GM18951 (cell line): ENCODE measurements around the gene EP400.

Source experiments
- POLR2A ChIP-seq: IDR thresholded peaks from 4 replicates; pipeline ENCODE4 v1.6.1; 2011; ENCODE audit warnings: mild to moderate bottlenecking; ENCODE audit not compliant: insufficient read length, insufficient read depth; ENCODE audit errors: extremely low read depth
- in situ Hi-C: fragments of 300-500 bp; cut with MboI; formaldehyde crosslinking; loops from one replicate; pipeline ENCODE4 v1.12.0; 2022; ENCODE audit warnings: low sequenced_read_pairs, mixed read lengths, inconsistent platforms; ENCODE audit not compliant: unreplicated experiment

The EP400 gene, protein sequence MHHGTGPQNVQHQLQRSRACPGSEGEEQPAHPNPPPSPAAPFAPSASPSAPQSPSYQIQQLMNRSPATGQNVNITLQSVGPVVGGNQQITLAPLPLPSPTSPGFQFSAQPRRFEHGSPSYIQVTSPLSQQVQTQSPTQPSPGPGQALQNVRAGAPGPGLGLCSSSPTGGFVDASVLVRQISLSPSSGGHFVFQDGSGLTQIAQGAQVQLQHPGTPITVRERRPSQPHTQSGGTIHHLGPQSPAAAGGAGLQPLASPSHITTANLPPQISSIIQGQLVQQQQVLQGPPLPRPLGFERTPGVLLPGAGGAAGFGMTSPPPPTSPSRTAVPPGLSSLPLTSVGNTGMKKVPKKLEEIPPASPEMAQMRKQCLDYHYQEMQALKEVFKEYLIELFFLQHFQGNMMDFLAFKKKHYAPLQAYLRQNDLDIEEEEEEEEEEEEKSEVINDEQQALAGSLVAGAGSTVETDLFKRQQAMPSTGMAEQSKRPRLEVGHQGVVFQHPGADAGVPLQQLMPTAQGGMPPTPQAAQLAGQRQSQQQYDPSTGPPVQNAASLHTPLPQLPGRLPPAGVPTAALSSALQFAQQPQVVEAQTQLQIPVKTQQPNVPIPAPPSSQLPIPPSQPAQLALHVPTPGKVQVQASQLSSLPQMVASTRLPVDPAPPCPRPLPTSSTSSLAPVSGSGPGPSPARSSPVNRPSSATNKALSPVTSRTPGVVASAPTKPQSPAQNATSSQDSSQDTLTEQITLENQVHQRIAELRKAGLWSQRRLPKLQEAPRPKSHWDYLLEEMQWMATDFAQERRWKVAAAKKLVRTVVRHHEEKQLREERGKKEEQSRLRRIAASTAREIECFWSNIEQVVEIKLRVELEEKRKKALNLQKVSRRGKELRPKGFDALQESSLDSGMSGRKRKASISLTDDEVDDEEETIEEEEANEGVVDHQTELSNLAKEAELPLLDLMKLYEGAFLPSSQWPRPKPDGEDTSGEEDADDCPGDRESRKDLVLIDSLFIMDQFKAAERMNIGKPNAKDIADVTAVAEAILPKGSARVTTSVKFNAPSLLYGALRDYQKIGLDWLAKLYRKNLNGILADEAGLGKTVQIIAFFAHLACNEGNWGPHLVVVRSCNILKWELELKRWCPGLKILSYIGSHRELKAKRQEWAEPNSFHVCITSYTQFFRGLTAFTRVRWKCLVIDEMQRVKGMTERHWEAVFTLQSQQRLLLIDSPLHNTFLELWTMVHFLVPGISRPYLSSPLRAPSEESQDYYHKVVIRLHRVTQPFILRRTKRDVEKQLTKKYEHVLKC (N-terminal part only)

DNA sequence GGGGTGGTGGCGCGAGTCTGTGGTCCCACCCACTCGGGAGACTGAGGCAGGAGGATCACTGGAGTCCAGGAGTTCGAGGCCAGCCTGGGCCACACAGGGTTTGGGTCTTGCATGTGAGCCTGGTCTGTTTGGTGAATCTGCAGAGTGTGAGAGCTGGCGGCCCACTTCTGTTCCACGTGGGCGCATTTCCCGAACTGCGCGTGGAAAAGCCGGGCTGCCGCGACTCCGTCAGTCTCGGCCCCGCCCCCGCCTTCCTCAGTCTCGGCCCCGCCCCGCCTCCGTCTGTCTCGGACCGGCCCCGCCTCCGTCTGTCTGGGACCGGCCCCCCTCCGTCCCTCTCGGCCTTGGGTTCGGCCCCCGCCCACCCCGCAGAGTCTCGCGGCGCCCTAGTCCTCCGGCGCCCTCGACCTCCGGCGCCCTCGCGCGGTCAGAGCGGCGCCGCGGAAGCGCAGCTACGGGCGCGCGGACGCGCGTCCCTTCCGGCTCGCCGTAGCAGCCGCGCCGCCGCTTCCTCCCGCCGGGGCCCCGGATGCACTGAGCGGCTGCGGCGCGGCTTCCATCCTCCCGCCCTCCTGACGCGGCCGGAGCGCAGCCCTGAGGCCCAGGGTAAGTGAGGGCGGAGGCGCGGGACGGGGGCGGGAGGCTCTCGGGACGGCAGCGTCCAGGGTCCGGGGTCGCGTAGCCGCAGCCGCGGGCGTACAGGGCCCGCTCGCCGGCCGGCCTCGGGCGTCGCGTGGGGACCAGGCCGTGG lies at the start of gene EP400:
TSS of gene EP400 (plus strand) at position 512 of the 751 bp plus-strand sequence. CDS start 10,678 bp downstream, outside the sequence.
- peak; percentile 78 for TF ChIP-seq POLR2A
- in situ Hi-C loops: no loop called here

DNA sequence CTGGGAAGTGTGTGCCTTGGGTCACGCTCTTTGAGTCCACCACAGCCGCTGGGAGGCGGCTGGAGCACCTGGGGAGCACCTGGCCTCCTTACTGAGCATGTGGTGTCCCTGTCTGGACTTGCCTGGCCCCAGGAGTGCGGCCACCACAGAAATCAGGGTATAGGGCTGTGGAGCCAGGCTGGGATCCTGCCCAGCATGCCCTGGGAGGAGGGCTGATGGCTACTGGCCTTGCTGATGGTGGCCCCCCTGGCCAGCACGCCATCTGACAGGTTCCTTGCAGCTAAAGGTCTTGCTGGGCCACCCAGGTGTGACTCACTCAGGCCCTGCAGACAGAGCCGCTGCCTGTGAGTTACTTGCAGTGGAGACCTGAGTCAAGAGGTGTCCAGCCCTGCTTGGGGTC lies 49.3 kb upstream of the EP400 start:
- in situ Hi-C loops: no loop called here
- TF ChIP-seq POLR2A: no peak

DNA sequence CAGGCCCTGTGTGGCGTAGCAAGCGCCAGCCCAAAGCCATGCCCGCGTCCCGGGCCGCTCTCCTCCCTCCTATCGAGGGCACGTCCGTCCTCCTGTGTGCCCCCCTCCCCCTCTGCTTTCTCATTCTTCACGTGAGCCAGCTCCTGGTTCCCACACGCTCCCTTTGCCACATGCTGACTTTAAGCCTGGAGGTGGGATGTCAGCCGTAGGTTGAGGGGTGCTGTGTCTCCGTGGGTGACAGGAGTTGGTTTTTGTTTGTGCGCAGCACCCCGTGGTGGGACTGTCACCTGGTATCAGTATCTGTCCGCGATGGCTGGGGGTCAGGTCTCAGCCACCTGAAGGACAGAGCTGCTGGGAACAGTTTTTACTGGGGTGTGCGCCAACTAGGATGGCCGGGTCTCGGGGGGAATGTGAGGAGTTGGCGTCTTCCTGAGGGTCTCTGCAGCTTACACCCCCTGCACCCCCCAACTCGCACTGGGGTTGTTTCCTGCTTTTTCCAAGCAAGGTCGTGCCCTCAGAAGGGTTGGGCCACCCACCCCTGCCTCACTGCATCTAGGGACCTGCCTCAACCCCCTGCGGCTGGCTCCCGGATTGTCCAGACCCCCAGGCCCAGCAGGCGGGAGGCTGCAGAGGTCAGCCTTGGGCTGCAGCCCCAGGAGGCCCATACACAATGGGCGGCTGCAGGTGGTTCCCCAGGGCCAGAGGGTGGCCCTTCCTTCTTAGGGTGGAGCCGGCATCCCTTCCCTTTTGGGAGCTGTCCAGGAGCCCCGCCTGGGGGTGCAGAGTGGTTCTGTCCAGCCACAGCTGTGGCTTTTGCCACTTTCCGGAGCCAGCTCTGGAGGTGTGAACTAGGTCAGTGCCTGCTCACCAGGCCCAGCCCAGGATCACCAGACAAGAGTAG lies 48.1 kb upstream of the EP400 start:
- in situ Hi-C loops: no loop called here
- no peak for TF ChIP-seq POLR2A

DNA sequence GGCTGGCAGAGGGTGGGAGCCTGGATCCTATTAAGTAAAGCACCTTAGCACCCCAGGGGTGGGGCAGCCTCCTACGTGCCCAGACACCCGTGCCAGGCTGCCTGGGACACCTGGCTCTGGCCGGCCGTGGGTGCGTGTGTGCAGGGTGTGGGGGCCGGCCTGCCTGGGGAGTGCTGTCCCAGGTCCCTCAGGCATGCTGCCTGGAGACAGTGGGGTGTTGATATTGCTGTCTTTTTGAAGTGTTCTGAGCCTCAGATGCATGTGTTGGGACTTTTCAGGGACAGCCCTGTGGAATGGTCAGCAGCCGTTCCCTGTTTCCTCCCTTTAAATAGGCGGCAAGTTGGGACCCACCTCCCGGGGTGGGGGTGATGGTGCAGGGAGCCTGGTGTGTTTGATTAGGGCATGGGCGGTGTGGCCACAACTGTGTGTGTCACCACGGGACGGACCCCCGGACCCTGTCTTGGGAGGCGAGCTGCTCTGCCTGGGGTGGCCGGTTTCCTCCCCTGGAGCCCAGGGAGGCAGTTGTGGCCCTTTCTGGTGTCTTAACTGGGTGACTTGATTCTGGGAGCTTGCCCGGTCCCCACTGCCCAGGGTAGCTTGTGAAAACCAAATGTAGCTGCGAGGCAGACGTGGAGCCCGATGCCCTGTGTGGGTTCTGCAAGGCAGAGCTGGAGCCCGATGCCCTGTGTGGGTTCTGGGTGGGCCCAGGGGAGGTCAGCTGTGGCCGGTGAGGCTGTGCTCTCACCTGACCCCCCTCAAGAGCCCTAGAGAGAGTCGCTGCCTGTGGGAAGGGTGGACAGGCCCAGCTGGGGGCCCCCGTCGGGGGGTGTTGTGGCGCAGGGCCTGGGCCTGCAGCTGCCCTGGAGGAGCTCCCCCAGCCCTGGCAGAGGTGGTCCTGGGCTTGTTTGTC lies 47.2 kb upstream of the EP400 start:
- in situ Hi-C loops: no loop called here

DNA sequence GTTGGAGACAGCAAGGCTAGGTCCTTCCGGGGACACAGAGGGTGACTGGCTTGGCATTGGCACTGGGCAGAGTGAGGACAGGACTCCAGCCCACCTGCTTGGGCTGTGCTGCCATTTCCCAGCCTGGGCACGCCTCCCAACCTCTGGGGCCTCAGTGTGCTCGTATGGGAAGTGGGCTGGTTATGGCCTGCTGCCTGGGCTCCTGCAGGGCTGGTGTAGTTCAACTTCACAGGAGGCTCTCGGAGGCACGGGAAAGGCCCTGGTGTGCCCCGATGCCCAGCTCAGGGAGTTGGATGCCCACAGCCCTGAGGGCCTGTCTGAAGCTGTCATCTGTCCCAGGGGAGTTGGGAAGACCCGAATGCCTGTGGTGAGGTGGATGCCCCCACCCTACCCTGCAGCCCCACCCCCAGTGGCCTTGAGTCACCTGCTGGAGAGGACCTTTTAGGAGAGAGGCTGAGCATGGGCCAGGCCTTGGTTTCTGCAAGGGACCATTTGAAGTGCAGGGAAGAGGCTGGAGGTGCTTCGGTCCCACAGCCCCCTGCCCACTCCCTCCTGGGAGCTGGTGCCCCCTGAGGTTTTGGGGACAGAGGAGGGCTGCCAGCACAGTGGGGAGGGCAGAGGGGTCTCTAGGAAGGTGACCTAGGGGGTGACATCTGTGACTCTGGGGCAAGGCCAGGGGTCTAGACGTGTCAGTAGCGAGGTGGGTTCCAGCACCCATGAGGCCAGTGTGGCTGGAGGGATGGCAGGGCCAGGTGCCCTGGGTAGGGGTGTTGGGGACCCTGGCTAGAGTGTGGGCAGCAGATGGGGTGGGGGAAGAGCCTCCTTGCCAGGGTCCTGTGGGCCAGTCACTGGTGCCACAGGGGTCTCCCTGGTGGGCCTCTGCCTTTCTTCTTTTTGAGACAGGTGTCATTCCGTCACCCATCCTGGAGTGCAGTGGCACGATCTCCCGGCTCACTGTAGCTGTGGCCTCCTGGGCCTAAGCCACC lies 46.2 kb upstream of the EP400 start:
- no peak for TF ChIP-seq POLR2A
- in situ Hi-C loops: no loop called here

More for the DNA sequence above, 47.2 kb upstream of the EP400 start:
- TF ChIP-seq POLR2A: no peak

DNA sequence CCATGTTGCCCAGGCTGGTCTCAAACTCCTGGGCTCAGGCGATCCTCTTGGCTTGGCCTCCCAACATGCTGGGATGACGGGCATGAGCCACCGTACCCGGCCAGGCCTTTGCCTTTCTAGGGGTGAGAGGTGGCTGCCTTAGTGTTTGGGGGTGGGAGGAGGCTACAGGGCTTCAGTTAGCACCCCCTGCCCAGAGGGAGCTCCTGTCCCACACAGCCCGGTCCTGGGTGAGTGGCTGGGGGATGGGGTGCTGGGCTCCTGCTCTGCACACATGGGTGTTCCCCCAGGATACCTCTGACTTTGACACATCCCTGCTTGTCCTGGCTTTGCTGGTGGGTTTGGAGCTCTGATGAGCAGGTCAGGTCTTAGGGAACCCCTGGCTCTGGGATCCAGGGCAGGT lies 45.4 kb upstream of the EP400 start:
- no peak for TF ChIP-seq POLR2A
- in situ Hi-C loops: no loop called here

DNA sequence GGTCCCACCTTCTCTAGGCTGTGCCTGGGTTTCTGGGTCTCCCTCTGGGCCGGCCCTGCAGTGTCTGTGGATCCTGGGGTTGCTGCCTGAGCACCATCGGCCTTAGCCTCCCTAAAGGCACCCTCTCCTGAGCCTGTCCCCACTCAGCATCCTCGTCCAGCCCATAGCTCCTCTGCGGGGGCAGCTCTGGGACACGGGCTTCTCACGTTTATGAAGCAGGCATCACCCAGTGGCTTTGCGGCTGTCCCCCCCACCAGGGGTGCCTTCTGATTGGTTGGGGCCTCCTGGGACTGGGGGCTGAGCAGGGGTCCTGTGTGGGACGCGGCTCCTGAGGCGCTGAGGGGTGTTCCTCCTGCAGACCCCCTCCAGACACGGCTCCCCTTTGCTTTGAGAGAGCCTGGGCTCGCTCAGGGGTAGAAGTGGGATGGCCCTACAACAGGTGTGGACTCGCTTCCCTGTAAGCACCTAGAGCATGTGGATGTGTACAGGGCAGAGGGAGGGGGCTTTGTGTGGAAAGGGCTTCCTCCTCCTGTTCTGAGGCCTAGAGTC lies 44.6 kb upstream of the EP400 start:
- no peak for TF ChIP-seq POLR2A
- in situ Hi-C loops: no loop called here

DNA sequence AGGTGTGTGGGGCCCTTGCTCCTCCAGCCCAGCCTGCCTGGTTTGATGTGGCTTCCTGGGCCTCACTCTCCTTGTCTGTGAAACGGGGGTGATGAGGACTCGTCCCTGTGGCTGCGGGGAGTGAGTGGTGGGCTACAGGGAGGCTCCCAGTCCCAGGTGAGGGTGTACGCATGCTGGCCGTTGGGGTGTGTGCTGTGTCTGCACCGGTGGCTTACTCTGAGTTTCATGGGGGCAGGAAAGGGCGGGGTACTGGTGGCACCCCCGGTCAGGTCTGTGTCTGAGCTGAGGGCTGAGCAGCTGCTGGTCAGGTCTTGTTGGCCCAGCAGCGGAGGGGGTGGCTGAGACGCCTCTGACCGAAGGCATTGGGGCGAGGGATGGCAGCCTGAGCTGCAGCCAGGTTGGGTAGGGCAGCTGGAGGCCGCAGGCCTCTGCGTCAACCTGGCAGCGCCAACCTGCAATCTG lies 44.1 kb upstream of the EP400 start:
- in situ Hi-C loops: no loop called here
- no peak for TF ChIP-seq POLR2A

DNA sequence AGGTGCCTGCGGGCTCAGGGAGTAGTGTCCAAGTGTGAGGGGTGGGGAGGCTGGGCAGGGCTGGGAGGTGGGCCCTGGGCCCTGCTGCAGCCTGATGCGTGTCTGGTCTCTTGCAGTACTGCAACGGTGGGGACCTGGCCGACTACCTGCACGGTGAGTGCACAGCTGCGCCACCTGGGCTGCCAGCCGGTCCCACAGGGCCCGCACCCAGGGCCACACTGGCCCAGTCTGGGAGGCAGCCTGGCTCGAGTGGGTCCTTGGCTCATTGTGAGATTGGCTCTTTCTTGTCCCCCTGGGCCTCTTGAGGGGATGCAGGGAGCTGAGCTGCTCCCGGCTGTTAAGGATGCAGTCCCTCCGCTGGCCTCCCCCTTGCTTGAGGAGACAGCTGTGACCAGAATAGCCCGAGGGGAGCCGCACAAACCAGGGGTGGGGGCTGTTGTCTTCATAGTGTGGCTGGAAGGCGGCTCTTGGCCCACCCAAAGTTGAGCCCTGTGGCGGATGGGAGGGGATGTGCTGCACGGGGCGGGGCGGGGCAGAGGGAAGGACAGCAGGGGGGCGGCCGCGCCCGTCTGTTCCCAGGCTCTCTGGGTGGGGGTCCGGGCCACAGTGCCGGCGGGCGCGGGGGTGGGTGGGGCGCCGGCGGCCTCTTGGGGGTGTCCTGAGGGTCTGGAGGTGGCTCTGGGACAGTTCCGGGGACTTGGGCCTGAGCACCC lies 42.2 kb upstream of the EP400 start:
- no peak for TF ChIP-seq POLR2A
- in situ Hi-C loops: no loop called here
